ENCODE measurements around the gene IL6ST. TPM values are rescaled to one million over a fixed set of nuclear protein-coding genes. Genes with fewer than 3 reads are reported as not detected.

Gene IL6ST
- total and polyA plus RNA-seq, 2 experiments from 2014 or later: 219 to 503 TPM

DNA sequence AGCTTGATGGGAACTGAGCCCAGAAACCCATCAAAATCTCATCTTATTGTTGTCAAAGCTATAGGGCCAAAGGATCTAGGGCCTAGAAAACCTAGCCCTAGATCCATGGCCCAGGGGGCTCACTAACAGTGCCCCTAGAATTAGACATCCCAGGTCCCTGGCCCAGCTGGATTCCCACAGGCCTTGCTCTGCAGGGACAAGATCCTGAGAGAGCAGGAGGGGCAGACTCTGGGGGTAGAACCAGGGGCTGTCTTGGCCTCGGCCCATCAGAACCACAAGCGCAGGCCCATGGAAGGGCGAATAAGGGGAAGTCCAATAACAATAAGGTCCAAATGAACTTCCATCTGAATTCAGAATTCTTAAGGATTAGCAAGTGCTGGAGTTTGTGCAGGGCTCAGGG, 69.6 kb downstream of the IL6ST start:
- TF ChIP-seq EZH2 (IDR thresholded peaks at IDR 0.05; ENCODE audit: borderline replicate concordance): no peak
- Histone ChIP-seq H3K9me3 (ENCODE audit: low read depth) (no peaks in the 10 kb centered on the region), H2AFZ (no peak overlapping the region), H3K27me3 (no peaks in the 10 kb centered on the region), H3K4me1 (ENCODE audit: insufficient read depth) (no peaks in the 10 kb centered on the region), H3K27ac (no peak overlapping the region), H3K9me2 (replicated peaks; ENCODE audit: insufficient read depth) (no peaks in the 10 kb centered on the region), H3K4me2 (no peak overlapping the region), H3K36me3 (replicated peaks; ENCODE audit: insufficient read depth, low read depth) (no peaks in the 10 kb centered on the region), H3K4me3 (no peak overlapping the region), H3K79me2 (no peaks in the 10 kb centered on the region), H4K20me1 (ENCODE audit: insufficient read depth, poor library complexity, severe bottlenecking) (no peaks in the 10 kb centered on the region)
- DNase-seq (ENCODE audit: low spot score): no peak
- 100% methylated on average over 3 of the region's 3 CpGs for WGBS (ENCODE audit: low lambda C conversion rate, missing lambda C conversion rate)

DNA sequence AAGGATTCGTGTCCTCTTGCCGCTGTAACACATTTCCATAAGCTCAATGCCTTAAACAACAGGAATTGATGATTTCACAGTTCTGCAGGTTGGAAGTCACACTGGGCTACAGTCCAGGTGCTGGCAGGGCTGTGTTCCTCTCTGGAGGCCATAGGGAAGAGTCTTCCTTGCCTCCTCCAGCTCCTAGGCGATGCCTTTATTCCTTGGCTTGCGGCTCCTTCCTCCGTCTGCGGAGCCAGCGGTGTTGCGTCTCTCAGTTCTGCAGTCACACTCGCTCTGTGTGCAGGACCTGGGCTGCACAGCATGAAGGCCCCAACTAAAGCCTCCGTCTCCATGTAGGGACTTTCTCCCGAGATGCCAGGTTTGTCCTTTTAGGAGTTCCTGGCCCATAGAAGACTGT, 70.0 kb downstream of the IL6ST start:
- Histone ChIP-seq H3K9me3 (ENCODE audit: low read depth) (no peaks in the 10 kb centered on the region), H2AFZ (no peak overlapping the region), H3K4me2 (no peak overlapping the region), H3K9me2 (replicated peaks; ENCODE audit: insufficient read depth) (no peaks in the 10 kb centered on the region), H3K4me3 (no peak overlapping the region), H3K4me1 (ENCODE audit: insufficient read depth) (no peaks in the 10 kb centered on the region), H3K79me2 (no peaks in the 10 kb centered on the region), H3K27me3 (no peaks in the 10 kb centered on the region), H3K36me3 (replicated peaks; ENCODE audit: insufficient read depth, low read depth) (no peaks in the 10 kb centered on the region), H4K20me1 (ENCODE audit: insufficient read depth, poor library complexity, severe bottlenecking) (no peaks in the 10 kb centered on the region), H3K27ac (no peak overlapping the region)
- TF ChIP-seq, protein P1, sequence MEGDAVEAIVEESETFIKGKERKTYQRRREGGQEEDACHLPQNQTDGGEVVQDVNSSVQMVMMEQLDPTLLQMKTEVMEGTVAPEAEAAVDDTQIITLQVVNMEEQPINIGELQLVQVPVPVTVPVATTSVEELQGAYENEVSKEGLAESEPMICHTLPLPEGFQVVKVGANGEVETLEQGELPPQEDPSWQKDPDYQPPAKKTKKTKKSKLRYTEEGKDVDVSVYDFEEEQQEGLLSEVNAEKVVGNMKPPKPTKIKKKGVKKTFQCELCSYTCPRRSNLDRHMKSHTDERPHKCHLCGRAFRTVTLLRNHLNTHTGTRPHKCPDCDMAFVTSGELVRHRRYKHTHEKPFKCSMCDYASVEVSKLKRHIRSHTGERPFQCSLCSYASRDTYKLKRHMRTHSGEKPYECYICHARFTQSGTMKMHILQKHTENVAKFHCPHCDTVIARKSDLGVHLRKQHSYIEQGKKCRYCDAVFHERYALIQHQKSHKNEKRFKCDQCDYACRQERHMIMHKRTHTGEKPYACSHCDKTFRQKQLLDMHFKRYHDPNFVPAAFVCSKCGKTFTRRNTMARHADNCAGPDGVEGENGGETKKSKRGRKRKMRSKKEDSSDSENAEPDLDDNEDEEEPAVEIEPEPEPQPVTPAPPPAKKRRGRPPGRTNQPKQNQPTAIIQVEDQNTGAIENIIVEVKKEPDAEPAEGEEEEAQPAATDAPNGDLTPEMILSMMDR (IDR thresholded peaks at IDR 0.05; ENCODE audit: poor library complexity): no peak
- no peak for TF ChIP-seq EZH2phosphoT487 (IDR thresholded peaks at IDR 0.05; ENCODE audit: low read depth, severe bottlenecking, unreplicated experiment)
- no peak for TF ChIP-seq EZH2 (IDR thresholded peaks at IDR 0.05; ENCODE audit: borderline replicate concordance)
- WGBS (ENCODE audit: low lambda C conversion rate, missing lambda C conversion rate): 96% methylated on average over 11 of the region's 11 CpGs
- no peak for DNase-seq (ENCODE audit: low spot score)

DNA sequence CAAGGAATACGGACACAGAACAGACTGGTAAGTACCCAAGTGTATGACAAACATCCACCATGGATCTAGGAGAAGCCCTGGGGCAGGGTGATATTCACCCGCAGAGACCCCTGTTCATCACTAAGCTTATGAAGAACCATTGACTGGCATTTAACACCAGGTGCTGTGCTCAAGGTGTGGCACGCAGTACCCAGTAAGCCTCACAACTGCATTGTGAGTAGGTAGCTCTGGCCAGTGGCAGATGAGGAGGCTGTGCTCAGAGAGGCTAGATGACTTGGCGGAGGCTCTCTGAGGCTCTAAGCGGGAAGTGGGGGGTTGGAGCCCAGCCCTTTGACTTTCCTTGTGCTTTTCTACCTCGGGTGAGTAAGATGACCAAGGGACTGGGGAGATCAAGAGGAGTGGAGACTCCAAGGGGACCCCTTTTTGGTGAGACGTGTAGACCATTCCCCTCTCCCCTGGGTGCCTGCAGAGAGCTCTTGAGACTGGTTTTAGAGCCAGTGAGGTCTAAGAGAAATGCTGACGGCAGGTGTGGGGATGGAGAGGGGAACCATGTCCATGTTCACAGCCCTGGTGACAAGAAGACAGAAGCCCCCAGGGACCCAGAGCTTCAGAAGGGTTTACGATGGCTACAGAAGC, 70.8 kb downstream of the IL6ST start:
- H3K4me2 ChIP-seq: no peak overlapping the region
- H3K27ac ChIP-seq: no peak overlapping the region
- no peaks in the 10 kb centered on the region for H4K20me1 ChIP-seq (ENCODE audit: insufficient read depth, poor library complexity, severe bottlenecking)
- H3K36me3 ChIP-seq (replicated peaks; ENCODE audit: insufficient read depth, low read depth): no peaks in the 10 kb centered on the region
- H3K4me1 ChIP-seq (ENCODE audit: insufficient read depth): no peaks in the 10 kb centered on the region
- no peak for DNase-seq (ENCODE audit: low spot score)
- TF ChIP-seq, protein P1 (IDR thresholded peaks at IDR 0.05; ENCODE audit: poor library complexity): no peak
- 96% methylated on average over 9 of the region's 9 CpGs for WGBS (ENCODE audit: low lambda C conversion rate, missing lambda C conversion rate)
- H3K27me3 ChIP-seq: no peaks in the 10 kb centered on the region
- H2AFZ ChIP-seq: no peak overlapping the region
- no peaks in the 10 kb centered on the region for H3K9me3 ChIP-seq (ENCODE audit: low read depth)
- no peak overlapping the region for H3K4me3 ChIP-seq
- H3K79me2 ChIP-seq: no peaks in the 10 kb centered on the region
- no peaks in the 10 kb centered on the region for H3K9me2 ChIP-seq (replicated peaks; ENCODE audit: insufficient read depth)

DNA sequence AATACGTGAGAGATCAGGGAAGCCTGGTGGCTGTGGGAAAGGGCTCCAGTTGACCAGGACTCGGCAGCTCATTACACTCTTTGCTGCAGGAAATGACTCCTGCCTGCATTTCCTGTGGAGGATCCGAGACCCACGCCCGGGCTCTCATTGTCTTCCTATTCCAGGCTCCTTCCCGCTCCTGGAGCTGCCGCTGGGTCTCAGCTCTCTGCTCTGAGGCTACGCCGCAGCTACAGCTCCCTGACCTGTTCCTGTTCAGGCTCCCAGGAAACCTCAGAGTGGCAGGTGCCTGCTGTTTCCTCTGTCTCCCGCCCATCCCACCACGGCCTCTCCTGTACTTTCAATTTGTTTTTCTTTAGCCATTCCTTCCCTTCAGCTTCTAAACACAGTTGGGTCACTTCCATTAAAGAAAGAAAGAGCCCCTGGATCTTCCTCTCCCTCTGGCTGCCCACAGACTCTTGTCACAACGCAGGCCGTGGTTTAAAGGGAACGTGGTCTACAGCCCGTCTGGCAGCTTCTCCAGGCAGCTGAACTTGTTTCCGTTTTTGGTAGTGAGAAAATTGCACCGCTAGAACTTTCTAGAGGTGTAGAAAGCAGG, 71.5 kb downstream of the IL6ST start:
- Histone ChIP-seq H3K9me3 (ENCODE audit: low read depth) (no peaks in the 10 kb centered on the region), H3K27me3 (no peaks in the 10 kb centered on the region), H3K4me3 (no peak overlapping the region), H4K20me1 (ENCODE audit: insufficient read depth, poor library complexity, severe bottlenecking) (no peaks in the 10 kb centered on the region), H3K4me1 (ENCODE audit: insufficient read depth) (no peaks in the 10 kb centered on the region), H3K4me2 (peak overlapping the region; percentile 33), H3K27ac (no peak overlapping the region), H3K79me2 (no peaks in the 10 kb centered on the region), H3K9me2 (replicated peaks; ENCODE audit: insufficient read depth) (no peaks in the 10 kb centered on the region), H2AFZ (no peak overlapping the region), H3K36me3 (replicated peaks; ENCODE audit: insufficient read depth, low read depth) (no peaks in the 10 kb centered on the region)
- DNase-seq (ENCODE audit: low spot score): no peak
- TF ChIP-seq, protein P1 (IDR thresholded peaks at IDR 0.05; ENCODE audit: poor library complexity): no peak
- TF ChIP-seq EZH2phosphoT487 (IDR thresholded peaks at IDR 0.05; ENCODE audit: low read depth, severe bottlenecking, unreplicated experiment) (no peak), EZH2 (IDR thresholded peaks at IDR 0.05; ENCODE audit: borderline replicate concordance) (no peak)
- 77% methylated on average over 17 of the region's 17 CpGs for WGBS (ENCODE audit: low lambda C conversion rate, missing lambda C conversion rate)
